Esophagus muscularis mucosa (tissue), 4 donors: ENCODE results near the gene ARHGEF40. TPM values are rescaled to one million over a fixed set of nuclear protein-coding genes. Genes with fewer than 3 reads are reported as not detected.

Source experiments
- DNase-seq: peaks from one replicate; pipeline ENCODE4 v3.0.0-alpha.2; 2017; ENCODE audit errors: extremely low spot score
- H3K27ac ChIP-seq, 4 donors: fragments of 200-600 bp; sonication (generic); replicated peaks in 1 of 4; 1 replicate in 3 of 4; 2 replicates in 1 of 4; pipeline ENCODE4 v1.5.1; 2016 to 2019; ENCODE audit warnings: mild to moderate bottlenecking in 1 of 4
- H3K27me3 ChIP-seq, 4 donors: fragments of 200-600 bp; sonication (generic); one replicate each; pipeline versions ENCODE4 v1.5.1 to v1.6.0; 2016 to 2019
- H3K36me3 ChIP-seq, 4 donors: fragments of 200-600 bp; sonication (generic); one replicate each; pipeline ENCODE4 v1.5.1; 2016 to 2019
- H3K4me1 ChIP-seq, 4 donors: fragments of 200-600 bp; sonication (generic); one replicate each; pipeline ENCODE4 v1.5.1; 2016 to 2019
- H3K4me3 ChIP-seq, 4 donors: fragments of 200-600 bp; sonication (generic); 1 replicate in 2 of 4; 2 replicates in 2 of 4; pipeline ENCODE4 v1.5.1; 2016 to 2019; ENCODE audit warnings: mild to moderate bottlenecking in 4 of 4, moderate library complexity in 1 of 4
- H3K9me3 ChIP-seq, 4 donors: fragments of 200-600 bp; sonication (generic); 1 replicate in 3 of 4; 2 replicates in 1 of 4; pipeline ENCODE4 v1.5.1; 2016 to 2019
- CTCF ChIP-seq, 3 experiments: fragments of 200-600 bp in 2 of 3; fragments of 450-650 bp in 1 of 3; sonication (generic) in 2 of 3; IDR thresholded peaks; one replicate each; pipeline ENCODE4 v1.5.1; 2017 to 2019; ENCODE audit warnings: antibody characterized with exemption in 3 of 3, mild to moderate bottlenecking in 2 of 3, moderate library complexity in 1 of 3
- EP300 ChIP-seq: sonication (generic); formaldehyde crosslinking; IDR thresholded peaks from one replicate; pipeline ENCODE4 v1.6.1; 2017; ENCODE audit warnings: antibody characterized with exemption
- POLR2A ChIP-seq: fragments of 450-650 bp; IDR thresholded peaks from one replicate; pipeline ENCODE4 v1.6.1; 2017; ENCODE audit warnings: antibody characterized with exemption, moderate library complexity, mild to moderate bottlenecking, low read depth
- POLR2AphosphoS5 ChIP-seq, 2 donors: sonication (generic); formaldehyde crosslinking; IDR thresholded peaks; one replicate each; pipeline ENCODE4 v1.6.1; 2017; ENCODE audit warnings: antibody characterized with exemption in 2 of 2
- WGBS: methylation state at CpG from one replicate; pipeline ENCODE4 v1.1.5; 2018; 5-methylcytosine and 5-hydroxymethylcytosine counted together
- intact Hi-C: fragments of 100-400 bp; cut with DNase I; formaldehyde crosslinking; loops from one replicate; pipeline ENCODE4 v1.15.1; 2023
- total RNA-seq, 4 donors: library from RNA; depleted of rRNA; stranded (reverse); fragments of >200 nt; gene quantifications; one replicate each; pipeline versions ENCODE4 v1.1.0 to v1.2.1, GENCODE V29; 2016

ARHGEF40 gene
- total RNA-seq, 4 donors from 2014 or later: 19.4 to 47.3 (median 27.0) TPM

- H3K27ac ChIP-seq: peak overlapping the region; percentile 97 to 98 (median 97)
- peak overlapping the region; percentile 76 to 89 (median 82) for H3K4me3 ChIP-seq
- no peak for DNase-seq
- no peak for TF ChIP-seq CTCF (IDR thresholded peaks at IDR 0.05)
- no peak for TF ChIP-seq POLR2AphosphoS5 (IDR thresholded peaks at IDR 0.05)
- no peak for TF ChIP-seq POLR2A
- no peak for TF ChIP-seq EP300
- 62% methylated on average over 10 of the region's 10 CpGs for WGBS
- H3K36me3 ChIP-seq: peaks cover 6 to 13% (median 12%) of the 10 kb centered on the region in 4 donors
- H3K9me3 ChIP-seq: no peaks in the 10 kb centered on the region
- H3K27me3 ChIP-seq: no peaks in the 10 kb centered on the region
- H3K4me1 ChIP-seq: peaks cover 27 to 72% (median 64%) of the 10 kb centered on the region in 4 donors
- intact Hi-C loops: loop anchor here (10.0 kb wide), 1 partner anchor 168 kb away; the partner anchor contains the start of gene HNRNPC
Measured at GRCh38 chr14:21096978-21097635, 27.0 kb downstream of the ARHGEF40 start.

GRCh38 chr14:21097636-21098075 lies 27.6 kb downstream of the ARHGEF40 start:
- Histone ChIP-seq H3K4me3 (peak overlapping the region; percentile 76 to 89 (median 82)), H3K27ac (peak overlapping the region; percentile 97 to 98 (median 97)), H3K9me3 (no peaks in the 10 kb centered on the region), H3K36me3 (peaks cover 4 to 9% (median 7%) of the 10 kb centered on the region in 4 donors), H3K4me1 (peaks cover 27 to 72% (median 62%) of the 10 kb centered on the region in 4 donors), H3K27me3 (no peaks in the 10 kb centered on the region)
- TF ChIP-seq EP300: no peak
- no peak for TF ChIP-seq POLR2AphosphoS5 (IDR thresholded peaks at IDR 0.05)
- TF ChIP-seq CTCF (IDR thresholded peaks at IDR 0.05): no peak
- no peak for TF ChIP-seq POLR2A
- 0% methylated on average over 7 of the region's 19 CpGs for WGBS
- DNase-seq: no peak
- intact Hi-C loops: loop anchor here (10.0 kb wide), 1 partner anchor 167 kb away; the partner anchor contains the start of gene HNRNPC

- Histone ChIP-seq H3K9me3 (no peaks in the 10 kb centered on the region), H3K27ac (peak within 1 kb of the TSS; percentile 97 to 98 (median 97)), H3K4me3 (peak within 1 kb of the TSS; percentile 76 to 89 (median 82)), H3K36me3 (peaks cover 0 to 3% (median 1%) of the 10 kb centered on the region in 4 donors), H3K27me3 (no peaks in the 10 kb centered on the region), H3K4me1 (peaks cover 33 to 72% (median 64%) of the 10 kb centered on the region in 4 donors)
- intact Hi-C loops: loop anchor here (10.0 kb wide), 1 partner anchor 167 kb away; the partner anchor contains the start of gene HNRNPC
- no peak for DNase-seq
- TF ChIP-seq POLR2AphosphoS5 (IDR thresholded peaks at IDR 0.05) (peak; percentile 58 to 69), CTCF (IDR thresholded peaks at IDR 0.05) (peak in 1 of 3 experiments; percentile 22), POLR2A (no peak)
- 3% methylated on average over 8 of the region's 90 CpGs for WGBS
Measured at GRCh38 chr14:21098076-21098891, 28.2 kb downstream of the ARHGEF40 start, which contains the start of gene ZNF219. ZNF219 (minus strand) TSS chr14:21098655; CDS start chr14:21093591, 5,064 bp downstream.

- intact Hi-C loops: loop anchor here (10.0 kb wide), 1 partner anchor 166 kb away; the partner anchor contains the start of gene HNRNPC
- peak overlapping the region; percentile 97 to 98 (median 97) for H3K27ac ChIP-seq
- H3K4me1 ChIP-seq: peaks cover 35 to 66% (median 62%) of the 10 kb centered on the region in 4 donors
- WGBS: 9% methylated on average over 16 of the region's 16 CpGs
- no peaks in the 10 kb centered on the region for H3K9me3 ChIP-seq
- no peaks in the 10 kb centered on the region for H3K27me3 ChIP-seq
- no peaks in the 10 kb centered on the region for H3K36me3 ChIP-seq
- no peak for DNase-seq
- no peak for TF ChIP-seq POLR2A
- TF ChIP-seq POLR2AphosphoS5 (IDR thresholded peaks at IDR 0.05): no peak
- no peak for TF ChIP-seq CTCF (IDR thresholded peaks at IDR 0.05)
- TF ChIP-seq EP300: no peak
- H3K4me3 ChIP-seq: peak overlapping the region; percentile 76 to 89 (median 82)
Measured at GRCh38 chr14:21098892-21099595, 28.9 kb downstream of the ARHGEF40 start.
